Activated CD8-positive, alpha-beta memory T cell treated with anti-CD3 and anti-CD28 coated beads, Interleukin-2, amount 50 U/mL, for 24 hours (primary cell): ENCODE data around the gene FYN.
"Not testable (repeated sequence)": the region's sequence is repeated elsewhere in the genome, so short reads cannot be mapped to it uniquely, and the experiment has no call there.

ENCODE experiments used
- DNase-seq: peaks from one replicate; pipeline ENCODE4 v3.0.0-alpha.2; 2020; ENCODE audit errors: extremely low read depth

FYN gene

GRCh38 chr6:111791415-111791814 is 81.8 kb downstream of the FYN start:
- DNase-seq, result no peak

GRCh38 chr6:111789598-111789997 is 83.7 kb downstream of the FYN start:
- no peak for DNase-seq

DNA sequence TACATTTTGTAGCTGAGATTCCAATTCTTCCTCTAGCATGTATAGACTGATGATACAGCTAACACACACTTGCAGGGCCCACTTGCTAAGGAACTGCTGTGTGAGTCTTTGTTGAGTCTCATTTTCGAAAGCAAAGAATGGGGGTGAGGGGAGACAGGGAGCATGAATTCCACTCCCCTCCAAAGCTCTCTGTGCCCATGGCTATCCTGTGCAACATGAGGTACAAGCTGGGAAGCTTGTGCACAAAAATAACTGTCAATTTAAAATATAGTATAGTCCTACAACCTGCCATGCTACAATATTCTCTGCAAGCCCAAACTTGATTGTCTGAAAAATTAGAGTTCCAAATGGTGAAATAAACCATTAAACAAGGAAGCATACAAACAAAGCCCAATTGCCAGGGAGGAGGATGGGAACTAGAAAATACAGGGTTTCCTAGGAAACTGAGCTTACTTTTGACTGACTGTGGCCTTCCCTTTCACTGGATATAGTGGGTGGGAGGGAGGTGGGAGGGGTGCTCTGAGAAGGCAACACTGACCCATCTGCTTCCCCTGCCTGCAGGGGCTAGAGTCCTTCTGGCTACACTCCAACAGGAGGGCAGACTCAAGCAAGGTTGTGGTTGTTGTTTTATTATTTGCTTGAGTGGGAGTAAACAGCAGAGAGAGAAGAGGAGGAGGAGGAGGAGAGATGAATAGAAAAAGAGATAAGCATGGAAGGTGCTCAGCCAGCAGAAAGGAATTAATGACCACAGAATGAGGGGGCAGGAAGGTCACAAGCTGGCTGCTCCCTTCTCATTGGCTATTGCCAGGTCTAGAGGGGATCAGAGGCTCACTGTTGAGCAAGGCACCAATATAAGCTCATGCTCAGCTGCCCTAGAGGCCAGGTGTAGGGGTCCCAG is 84.6 kb downstream of the FYN start:
- no peak for DNase-seq

DNA sequence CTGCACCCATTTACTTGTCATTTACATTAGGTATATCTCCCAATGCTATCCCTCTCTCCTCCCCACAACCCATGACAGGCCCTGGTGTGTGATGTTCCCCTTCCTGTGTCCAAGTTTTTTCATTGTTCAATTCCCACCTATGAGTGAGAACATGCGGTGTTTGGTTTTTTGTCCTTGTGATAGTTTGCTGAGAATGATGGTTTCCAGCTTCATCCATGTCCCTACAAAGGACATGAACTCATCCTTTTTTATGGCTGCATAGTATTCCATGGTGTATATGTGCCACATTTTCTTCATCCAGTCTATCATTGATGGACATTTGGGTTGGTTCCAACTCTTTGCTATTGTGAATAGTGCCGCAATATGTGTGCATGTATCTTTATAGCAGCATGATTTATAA is 87.1 kb downstream of the FYN start:
- not testable (repeated sequence) for DNase-seq

- DNase-seq, result no peak
Measured at GRCh38 chr6:111784433-111784832, 88.8 kb downstream of the FYN start.

DNA sequence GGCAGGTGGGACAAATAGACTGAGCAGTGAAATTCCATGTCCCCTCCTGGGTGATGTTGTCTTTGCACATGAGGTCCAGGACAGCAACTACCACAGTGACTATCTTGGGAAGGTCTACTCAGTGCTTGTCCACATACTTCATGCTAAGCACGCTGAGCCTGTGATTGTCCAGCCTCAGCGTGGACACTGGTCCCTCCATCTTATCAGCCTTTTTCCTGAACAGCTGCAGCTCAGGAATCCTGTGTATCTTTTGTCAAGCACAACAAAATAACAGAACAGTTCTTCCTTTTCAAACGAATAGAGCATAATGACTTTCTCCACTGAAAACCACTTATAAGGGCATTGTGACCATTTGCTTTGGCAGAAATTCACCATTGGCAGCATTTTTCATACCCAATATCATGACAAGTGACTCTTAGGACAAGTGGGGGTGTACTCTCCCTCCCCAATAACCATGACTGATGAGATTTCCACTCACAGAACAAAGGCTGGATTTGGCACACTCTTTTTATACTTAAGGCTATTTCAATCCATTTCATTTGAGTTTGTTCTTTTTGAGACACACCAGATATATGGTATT is 90.3 kb downstream of the FYN start:
- DNase-seq, result no peak

DNA sequence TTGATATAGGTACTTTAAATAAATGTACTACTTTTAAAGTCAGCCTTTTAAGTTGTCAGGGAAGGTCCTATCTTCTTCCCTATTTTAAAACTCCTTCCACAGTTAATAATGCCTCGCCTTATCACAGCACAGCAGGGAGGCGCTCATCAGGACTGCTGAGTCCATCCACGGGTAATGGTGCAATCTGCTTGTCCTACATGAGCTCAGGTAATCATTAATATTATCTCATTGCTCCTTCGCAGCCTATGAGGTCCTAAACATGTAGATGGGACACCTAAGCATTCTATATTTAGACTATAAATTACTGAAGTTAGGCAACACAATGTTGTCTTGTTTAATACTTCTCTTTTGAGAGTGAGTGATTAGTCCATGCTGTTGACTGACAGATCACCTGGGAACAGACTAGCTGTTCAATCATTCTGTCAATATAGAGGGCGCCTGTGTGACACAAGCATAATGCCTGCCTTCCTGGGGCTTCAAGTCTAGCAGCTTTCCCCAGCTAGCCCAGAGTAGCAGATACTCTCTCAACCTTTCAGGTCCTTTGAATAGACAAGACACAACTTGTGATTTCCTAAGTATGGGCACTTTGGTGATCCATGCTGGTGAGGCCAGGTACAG is 91.0 kb downstream of the FYN start:
- no peak for DNase-seq

GRCh38 chr6:111781041-111781708 is 92.1 kb downstream of the FYN start:
- no peak for DNase-seq

DNA sequence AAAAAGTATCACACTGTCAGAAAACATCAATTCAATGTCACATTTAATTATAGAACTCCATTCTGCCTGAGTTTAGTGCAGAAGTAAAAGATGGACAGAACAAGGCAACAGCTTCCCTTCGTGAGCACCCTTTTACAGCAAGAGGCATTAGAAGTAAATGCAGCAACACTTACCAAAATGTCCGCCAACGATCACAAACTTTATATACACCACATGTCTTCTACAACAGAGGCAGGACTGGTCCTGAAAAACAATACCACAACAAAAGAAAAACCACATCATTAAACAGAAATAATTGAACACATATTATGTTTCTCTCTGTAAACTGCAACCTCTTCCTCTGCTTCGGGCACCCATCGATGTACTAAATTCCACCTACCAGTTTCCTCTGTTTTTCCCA is 92.9 kb downstream of the FYN start:
- DNase-seq, result no peak

- DNase-seq, result no peak
Measured at GRCh38 chr6:111779660-111780059, 93.6 kb downstream of the FYN start.

DNA sequence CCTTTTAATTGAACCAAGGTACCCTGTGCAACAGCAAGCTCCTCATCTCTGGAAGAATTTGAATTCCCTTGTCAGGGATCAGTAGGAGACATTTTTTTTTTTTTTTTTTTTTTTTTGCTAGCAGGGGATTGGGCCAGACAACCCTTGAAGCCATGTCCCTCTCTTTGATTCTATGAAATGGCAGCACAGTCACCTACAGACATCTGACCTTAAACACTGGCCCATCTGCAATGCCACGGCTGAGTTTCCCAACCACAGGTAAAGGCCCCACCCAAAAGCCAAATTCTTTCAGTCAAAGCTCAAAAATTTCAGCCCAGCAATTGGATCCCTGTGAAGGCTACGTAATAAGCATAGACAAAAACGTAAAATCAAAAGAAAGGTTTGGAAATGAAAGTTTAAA is 94.2 kb downstream of the FYN start:
- no peak for DNase-seq

DNA sequence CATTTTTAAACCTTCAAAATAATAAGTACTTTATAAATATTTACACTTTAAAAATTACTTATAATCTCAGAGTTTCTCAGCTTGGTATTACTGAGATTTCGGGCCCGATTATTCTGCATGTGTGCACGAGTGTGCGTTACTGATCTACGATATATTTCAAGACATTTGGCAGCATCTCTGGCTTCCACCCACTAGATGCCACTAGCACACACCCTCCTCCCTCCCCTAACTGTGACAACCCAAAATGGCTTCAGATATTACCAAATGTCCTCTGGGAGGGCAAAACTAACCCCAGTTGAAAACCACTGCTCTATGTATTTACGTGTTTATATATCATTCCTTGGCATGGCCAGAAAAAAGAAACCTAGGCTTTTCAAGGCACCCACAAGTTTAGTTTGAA is 95.9 kb downstream of the FYN start:
- no peak for DNase-seq

DNA sequence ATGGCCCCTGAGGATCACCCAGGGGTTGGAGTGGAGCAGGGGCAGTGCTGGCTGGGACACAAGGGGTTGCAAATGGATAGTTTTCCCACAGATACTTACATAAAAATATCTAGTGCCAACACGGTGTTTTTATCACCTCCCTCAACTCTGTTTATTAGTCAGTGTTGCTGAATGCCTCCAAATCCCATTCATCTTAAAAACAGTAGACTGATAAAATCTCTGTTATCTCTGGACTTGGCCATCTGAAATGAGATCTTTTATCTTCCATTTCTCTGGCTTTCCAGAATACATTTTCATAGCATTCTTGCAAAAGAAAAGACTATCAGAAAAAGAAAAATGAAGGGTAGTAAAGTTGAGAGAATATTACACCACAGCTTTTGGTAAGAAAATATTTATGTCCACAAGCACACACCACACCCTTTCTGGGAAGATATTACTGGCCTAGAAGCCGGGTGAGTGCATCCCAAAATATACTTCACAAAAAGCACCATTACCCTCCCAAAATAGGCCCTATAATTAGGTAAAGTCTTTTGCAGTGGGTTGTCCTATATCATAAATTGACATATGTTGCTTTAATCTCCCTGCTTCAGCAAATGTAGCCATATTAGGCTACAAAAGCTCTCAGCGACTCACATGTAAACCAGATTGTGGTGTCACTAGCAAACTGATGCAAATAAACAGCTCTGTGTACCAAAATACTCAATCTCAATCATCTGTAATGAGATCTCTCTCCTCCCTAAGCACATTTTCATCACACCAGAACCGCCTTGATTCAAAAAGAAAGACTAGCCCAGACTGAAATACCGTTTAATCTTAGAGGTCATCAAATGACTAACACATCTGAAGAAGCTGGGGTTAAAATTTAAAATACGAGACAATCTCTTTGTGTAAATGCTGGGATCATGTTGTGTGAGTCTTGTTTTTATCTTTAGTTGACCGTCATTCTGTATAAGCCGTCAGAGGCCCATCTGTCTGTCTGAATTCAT is 96.7 kb downstream of the FYN start:
- DNase-seq, result no peak

DNA sequence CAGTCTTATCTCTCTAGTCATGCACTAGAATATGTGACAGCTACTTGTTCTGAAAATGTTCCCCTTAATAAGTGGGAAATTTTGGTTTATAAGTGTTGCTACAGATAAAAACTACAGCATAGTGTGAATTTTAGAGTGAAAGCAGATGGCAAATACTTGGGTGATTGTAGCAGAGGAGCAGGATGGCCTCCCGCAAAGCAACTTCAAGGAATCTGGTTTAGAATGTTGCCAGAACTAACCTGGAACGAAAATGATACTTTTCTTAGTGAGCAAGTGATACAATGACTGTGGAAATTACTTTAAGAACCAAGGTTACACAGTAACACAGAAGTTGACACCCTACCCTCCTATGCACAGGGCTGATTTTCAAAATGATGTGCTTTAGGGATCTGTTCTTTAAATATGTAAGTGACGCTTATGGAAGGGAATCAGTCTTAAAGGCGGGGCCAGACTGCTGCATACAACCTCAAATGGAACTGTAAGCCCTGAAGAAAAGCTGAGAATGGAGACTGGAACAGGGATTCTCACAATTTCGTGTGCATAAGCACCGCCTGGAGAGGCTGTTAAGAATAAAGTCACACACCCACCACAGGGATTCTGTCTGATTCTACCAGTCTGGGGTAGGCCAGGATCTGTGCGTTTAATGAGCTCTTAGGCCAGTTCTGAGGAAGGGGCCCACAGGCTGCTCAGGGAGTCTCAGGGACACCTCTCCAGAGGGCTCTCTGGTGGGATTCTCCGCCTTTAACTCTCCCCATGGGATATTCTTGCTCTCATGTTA is 97.9 kb downstream of the FYN start:
- no peak for DNase-seq

DNA sequence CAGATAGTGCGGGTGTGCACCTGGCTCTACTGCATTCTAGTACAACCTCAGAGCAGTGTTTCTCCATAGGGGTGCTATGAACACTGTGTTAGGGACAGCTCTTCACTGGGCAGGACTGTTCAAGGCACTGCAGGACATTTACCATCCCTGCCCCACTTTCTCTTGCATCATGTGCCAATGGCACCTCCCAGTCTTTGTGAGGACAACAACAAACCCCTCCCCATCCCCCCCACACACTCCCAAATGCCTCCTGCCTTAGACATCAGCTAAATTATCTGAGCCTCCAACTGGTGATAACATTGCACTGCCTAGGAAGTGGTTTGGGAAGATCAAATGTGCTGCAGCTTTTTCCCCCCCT is 98.9 kb downstream of the FYN start:
- DNase-seq, result no peak

DNA sequence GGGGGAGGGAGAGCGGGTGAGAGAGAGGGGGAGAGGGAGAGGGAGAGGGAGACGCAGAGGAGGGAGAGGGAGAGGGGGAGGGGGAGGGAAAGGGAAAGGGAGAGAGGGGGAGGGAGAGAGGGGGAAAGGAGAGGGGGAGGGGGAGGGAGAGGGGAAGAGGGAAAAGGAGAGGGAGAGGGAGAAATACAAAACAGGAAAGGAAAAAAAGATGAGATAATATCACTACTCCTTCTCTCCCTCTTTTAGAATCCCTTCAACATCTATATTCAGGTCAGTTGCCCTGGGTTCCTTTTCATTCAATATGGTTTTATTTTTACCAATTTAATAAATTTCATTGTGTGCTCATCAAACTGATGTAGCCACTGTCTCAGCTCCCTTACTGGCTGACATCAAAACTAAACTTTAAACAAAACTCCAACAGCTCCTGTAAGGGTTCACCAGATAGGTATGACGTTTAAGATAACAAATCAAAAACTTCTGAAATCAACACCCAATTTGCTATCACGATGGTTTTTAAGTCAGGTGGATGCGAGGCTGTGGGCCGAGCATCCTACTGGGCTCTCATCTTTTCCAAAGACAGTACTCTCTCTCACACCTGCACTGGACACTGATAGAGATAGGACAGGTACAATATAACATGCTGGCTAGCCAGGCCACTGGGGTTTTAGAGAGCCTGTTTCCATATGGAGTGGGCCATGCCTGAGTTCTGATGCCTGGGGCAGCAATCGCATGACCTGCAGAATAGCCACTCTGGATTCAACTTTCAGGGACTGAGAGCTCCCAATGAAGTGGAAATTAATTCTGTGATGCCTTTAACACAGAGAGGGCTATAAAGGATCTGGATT is 99.5 kb downstream of the FYN start:
- no peak for DNase-seq

GRCh38 chr6:111772381-111772780 is 100.9 kb downstream of the FYN start:
- no peak for DNase-seq

GRCh38 chr6:111771629-111772028 is 101.6 kb downstream of the FYN start:
- no peak for DNase-seq

DNA sequence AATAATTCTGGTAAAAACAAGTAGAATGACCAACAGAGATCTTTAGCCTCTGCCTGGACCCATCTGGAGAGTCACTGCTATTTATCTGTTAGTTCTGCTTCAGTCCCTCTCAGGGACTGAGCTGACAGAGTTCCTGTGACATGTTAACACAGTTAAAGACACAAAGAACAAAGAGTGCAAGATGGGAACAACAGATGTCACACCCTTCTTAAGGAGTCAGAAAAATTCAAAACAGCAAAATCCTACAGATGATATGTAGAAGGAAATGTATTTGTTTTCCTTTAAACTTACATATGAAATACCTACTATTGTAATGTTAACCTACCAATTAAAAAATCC is 102.2 kb downstream of the FYN start:
- DNase-seq, result no peak
